ENCODE results near the gene SS18L1.

- TF ChIP-seq, protein P1, sequence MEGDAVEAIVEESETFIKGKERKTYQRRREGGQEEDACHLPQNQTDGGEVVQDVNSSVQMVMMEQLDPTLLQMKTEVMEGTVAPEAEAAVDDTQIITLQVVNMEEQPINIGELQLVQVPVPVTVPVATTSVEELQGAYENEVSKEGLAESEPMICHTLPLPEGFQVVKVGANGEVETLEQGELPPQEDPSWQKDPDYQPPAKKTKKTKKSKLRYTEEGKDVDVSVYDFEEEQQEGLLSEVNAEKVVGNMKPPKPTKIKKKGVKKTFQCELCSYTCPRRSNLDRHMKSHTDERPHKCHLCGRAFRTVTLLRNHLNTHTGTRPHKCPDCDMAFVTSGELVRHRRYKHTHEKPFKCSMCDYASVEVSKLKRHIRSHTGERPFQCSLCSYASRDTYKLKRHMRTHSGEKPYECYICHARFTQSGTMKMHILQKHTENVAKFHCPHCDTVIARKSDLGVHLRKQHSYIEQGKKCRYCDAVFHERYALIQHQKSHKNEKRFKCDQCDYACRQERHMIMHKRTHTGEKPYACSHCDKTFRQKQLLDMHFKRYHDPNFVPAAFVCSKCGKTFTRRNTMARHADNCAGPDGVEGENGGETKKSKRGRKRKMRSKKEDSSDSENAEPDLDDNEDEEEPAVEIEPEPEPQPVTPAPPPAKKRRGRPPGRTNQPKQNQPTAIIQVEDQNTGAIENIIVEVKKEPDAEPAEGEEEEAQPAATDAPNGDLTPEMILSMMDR (conservative IDR thresholded peaks at IDR 0.05), result no peak
- TF ChIP-seq ZFX (IDR thresholded peaks at IDR 0.05), result no peak
Observed at GRCh38 chr20:62117658-62118057, 25.9 kb upstream of the SS18L1 start.

All from C4-2B (cell line).